NCI-H1092 treated with DMSO at 0.1 percent for 48 hours (cell line): ENCODE results near the gene ANKHD1.

Experiments used
- DNase-seq: peaks from one replicate; lab custom pipeline; 2025; lab: John Stamatoyannopoulos, UW

Gene ANKHD1

GRCh38 chr5:140546851-140547507 is 145.3 kb downstream of the ANKHD1 start:
- no peak for DNase-seq

GRCh38 chr5:140547508-140548299 is 146.1 kb downstream of the ANKHD1 start, which contains the start of gene EIF4EBP3:
TSS of gene EIF4EBP3 (plus strand) at chr5:140547662. CDS start at chr5:140547738, 76 bp downstream.
- no peak for DNase-seq

GRCh38 chr5:140548300-140548688 is 146.7 kb downstream of the ANKHD1 start:
- no peak for DNase-seq

- DNase-seq: no peak
Observed at GRCh38 chr5:140548791-140549190, 147.2 kb downstream of the ANKHD1 start.

GRCh38 chr5:140549237-140550144 is 147.9 kb downstream of the ANKHD1 start:
- no peak for DNase-seq

GRCh38 chr5:140550147-140551079 is 148.8 kb downstream of the ANKHD1 start:
- no peak for DNase-seq

GRCh38 chr5:140551872-140552271 is 150.2 kb downstream of the ANKHD1 start:
- no peak for DNase-seq

- DNase-seq: no peak
Observed at GRCh38 chr5:140553657-140554056, 152.0 kb downstream of the ANKHD1 start.

- no peak for DNase-seq
Observed at GRCh38 chr5:140554454-140554853, 152.8 kb downstream of the ANKHD1 start.

- no peak for DNase-seq
Observed at GRCh38 chr5:140555747-140556312, 154.2 kb downstream of the ANKHD1 start.

GRCh38 chr5:140556438-140556837 is 154.8 kb downstream of the ANKHD1 start:
- DNase-seq: no peak

GRCh38 chr5:140557136-140557805 is 155.6 kb downstream of the ANKHD1 start, which contains the start of gene SRA1:
TSS of gene SRA1 (minus strand) at chr5:140557473. CDS start at chr5:140557452, 21 bp downstream.
- peak; percentile 82 for DNase-seq

GRCh38 chr5:140557965-140558364 is 156.3 kb downstream of the ANKHD1 start:
- DNase-seq: no peak

GRCh38 chr5:140558542-140558941 is 156.9 kb downstream of the ANKHD1 start:
- DNase-seq: no peak

- no peak for DNase-seq
Observed at GRCh38 chr5:140560227-140560626, 158.6 kb downstream of the ANKHD1 start.

- DNase-seq: no peak
Observed at GRCh38 chr5:140561753-140562523, 160.3 kb downstream of the ANKHD1 start.

- DNase-seq: no peak
Observed at GRCh38 chr5:140563596-140563995, 162.0 kb downstream of the ANKHD1 start.

GRCh38 chr5:140564196-140565023 is 162.8 kb downstream of the ANKHD1 start, which contains the start of the genes APBB3 and SLC35A4:
TSS of gene APBB3 (minus strand) at chr5:140564598. CDS start at chr5:140564245, 353 bp downstream.
TSS of gene SLC35A4 (plus strand) at chr5:140564828. CDS start at chr5:140567170, 2,342 bp downstream.
- DNase-seq: peak; percentile 93
